SW 1271 (cell line): Measurements from ENCODE around the gene TBC1D2B.

Experiments used
- DNase-seq, 2 experiments: peaks; one replicate each; lab custom pipeline; 2025; lab: John Stamatoyannopoulos, UW

Gene TBC1D2B

DNA sequence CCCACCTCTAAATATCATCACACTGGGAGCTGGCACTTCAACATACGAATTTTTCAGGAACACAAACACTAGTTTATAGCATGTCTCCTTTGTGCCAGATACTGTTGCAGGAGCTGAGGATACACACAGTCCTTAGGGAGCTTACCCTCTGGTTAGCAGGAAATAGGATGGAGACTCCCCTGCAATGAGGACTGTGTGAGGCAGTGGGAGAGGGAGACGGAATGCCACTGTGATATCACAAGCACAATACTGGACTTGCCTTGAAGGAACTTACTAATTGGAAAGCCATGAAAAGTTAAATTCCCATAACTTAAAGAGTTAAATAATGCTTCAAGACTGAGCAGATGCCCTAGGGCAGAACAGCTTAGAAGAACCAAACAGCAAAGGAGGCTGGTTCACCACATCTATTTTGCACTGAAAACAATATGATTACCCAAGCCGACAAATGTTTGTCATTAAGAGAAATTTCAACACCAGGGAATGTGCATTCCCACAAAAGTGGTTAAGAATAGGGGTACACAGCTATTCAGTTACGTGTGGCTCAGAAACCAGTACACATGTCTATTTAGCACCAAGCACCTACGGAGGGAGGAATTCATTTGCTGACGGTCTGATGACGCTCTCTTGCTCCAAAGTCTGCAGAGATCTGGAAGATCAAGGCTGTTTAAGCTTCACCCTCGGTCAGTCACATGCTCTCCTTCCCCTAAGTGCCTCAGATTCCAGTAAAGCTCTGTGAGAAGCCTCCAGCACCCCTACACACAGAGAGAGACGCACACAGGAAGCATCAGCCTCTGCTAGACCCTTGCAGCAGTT is 5.2 kb downstream of the TBC1D2B start:
- DNase-seq: no peak

DNA sequence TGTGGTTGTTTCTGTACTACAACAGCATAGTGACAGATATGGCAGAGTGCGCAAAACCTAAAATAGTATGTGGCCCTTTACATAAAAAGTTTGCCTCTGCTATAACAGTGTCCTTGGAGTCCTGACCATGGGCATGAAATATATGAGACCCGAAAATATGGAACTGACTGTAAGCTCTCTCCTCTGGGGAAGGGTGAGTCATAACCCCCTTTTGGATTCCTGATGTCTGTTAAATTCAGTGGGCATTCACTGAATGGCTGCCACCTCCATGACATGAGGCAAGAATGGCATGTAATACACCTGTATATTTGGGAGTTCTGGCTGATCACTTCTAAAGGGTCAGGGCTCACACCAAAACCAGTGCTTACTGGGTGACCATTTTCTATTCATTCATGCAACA is 6.1 kb downstream of the TBC1D2B start:
- no peak for DNase-seq

DNA sequence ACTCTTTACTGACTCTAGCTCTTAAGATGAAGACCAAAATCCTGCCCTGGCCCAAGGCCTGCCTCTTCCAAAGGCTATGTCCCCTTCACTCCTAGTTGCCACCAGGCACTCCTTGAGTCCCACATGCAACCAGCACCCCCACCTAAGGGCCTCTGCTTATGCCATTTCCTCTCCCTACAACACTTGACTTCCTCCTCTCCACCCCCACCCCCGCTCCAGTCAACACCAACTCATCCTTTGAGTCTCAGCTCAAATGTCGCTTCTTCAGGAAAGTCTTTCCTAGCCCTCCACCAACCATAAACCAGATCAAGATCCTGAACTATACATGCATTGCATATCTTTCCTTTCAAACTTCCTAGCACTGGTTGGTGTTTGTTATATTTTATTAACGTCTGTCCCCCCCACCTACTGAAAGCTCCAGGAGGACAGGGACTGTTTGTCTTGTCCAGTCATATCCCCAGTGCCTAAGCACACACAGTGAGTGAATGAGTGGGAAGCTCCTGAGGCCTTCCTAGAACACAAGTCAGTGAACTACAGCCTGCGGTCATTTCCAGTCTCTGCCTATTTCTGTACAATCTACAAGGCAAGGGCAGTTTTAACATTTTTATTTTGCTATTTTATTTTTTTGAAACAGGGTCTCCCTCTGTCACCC is 7.3 kb downstream of the TBC1D2B start:
- no peak for DNase-seq

GRCh38 chr15:78069462-78070029 is 8.0 kb downstream of the TBC1D2B start:
- no peak for DNase-seq

GRCh38 chr15:78069052-78069414 is 8.5 kb downstream of the TBC1D2B start:
- DNase-seq: no peak

DNA sequence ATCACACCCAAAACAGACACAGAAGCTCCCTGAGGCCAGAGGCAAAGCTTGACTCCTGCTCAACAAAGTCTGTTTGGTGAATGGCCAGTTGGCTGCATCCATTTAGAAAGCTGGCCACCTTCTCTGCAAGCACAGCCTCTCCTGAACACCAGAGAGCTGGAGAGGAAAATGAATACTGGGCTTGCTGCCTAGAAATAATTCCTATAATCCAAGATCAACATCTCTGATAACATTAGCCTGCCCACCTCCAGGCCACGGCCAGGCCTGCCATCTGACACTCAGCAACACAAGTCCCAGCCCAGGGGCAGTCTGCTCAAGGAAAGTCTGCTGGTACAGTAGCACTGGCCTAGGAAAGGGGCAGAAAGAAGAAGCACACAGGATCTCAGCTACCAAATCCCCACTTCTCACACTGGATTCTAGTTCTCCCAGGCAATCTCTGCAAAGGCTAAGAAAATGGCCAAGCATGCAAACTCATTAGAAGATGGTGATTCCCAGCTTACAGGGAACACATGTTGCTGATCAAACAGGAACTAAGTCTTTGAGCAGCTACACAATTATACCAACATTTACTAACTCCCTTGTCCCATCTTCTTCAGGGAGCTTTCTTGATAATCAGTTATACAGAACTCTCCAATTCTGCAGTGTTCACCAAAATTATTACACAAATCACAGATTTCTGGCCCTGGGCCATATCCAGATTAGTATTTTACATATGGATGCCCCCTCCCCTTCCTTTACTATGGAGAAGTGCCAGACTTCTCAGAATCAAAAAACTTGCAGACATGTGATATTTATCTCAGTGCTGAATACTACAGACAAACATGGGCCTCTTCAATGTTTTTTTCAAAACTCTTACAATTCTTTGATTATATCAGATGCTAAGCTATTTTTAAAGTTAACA is 9.9 kb downstream of the TBC1D2B start:
- DNase-seq: no peak

DNA sequence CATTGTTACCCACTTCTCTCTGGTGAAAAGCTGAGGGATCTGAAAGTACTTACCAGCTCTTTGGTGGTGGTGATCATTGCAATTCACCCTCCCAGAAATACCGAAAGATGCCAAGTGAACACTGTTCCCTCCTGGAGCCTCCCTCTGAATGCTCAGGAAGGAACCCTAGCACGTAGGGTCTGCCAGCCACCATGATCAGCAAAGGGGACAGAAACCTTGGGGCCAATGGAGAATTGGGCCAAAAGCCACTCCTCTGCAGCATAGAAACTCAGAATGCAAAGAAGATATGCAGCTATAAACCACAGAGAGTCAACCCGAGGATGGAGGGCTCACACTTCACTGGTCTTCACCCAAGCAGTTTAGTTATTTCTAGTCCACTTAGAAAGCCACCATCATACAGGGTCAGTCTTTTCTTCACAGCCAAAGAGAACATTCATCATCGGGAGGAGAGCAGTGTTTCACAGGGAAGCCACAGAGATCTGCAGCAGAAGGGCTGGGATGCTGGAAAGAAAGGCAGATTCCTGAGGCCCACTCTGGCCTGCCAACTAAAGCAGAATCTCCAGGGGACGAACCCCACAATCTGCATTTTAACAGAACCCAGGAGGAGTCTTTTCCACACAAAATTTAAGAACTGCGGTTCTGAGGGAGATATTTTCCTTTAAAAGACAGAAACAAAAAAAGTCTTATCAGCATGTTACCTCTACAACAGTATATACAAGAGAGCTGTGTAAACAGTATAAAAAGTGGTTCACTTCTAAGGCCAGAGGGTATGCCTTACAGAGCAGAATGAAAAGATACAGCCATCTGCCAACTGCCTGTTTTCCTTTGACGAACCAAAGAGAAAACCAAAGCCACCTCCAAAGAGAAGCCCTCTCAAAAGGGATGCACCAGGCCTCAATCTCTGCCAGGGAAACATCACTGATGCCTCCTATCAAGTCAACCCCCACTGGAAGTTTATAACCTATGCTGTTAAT is 11.3 kb downstream of the TBC1D2B start:
- DNase-seq: no peak

DNA sequence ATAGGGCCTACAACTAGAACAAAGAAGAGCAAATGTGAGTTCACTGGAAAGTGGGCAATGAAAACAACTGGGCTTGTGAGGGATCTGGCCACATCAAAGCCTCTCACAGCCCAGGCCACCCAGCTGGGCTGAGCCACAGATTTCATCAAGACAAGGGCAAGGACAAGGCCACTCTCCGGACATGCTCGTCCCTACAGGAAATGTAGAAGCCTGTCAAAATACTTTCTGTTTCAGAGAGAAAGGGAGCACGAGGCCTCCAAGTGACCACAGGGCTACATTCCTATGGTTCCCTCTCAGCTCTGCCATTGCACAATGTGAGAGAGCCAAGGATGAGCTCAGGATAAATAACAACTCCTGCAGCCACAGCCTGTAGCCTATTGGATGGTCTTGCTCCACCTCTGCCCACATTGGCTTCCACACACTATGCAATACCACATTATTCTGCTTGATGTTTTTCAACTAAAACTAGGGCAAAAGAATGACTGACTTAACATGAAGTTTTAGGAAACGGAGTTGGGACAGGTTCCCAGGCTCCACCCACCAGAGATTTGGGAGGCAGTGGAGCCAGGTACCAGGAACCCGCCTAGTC is 12.1 kb downstream of the TBC1D2B start:
- peak; percentile 26 to 79 for DNase-seq

DNA sequence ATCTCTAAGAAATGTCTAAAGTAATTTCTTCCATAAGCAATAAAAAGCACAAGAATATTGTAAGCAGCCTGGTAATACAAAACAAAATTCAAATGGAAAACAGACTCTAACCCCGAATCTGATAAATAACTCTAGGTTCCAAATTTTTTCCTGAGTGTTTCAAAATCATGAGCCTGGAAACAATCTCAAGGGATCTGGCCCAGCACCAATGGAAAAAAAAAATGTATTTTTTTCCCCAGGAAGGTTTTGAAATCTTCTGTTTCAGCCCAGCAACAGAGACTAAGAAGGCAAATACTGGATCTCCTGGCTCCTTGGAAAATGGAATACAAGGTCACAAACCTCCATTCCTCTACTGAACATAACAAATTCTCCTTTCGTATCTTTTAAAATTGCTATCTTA is 13.0 kb downstream of the TBC1D2B start:
- no peak for DNase-seq

DNA sequence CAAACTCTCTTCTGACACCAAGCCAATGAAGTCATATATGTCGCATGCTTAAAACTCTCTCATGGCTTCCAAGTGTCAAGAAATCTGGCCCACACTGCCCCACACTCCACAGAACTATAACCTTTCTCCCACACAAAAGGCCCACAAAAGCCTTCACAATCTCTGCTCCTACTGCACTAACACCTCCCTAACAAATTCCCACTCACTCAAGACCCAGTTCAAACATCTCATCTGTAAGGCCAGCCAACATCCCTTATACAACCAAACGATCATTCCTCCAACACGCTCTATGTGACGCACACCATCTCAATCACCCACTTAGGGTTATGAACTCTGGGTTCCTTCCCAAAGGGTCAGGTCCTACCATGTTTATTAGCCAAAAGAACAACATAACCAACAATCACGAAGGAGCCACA is 13.5 kb downstream of the TBC1D2B start:
- DNase-seq: no peak

DNA sequence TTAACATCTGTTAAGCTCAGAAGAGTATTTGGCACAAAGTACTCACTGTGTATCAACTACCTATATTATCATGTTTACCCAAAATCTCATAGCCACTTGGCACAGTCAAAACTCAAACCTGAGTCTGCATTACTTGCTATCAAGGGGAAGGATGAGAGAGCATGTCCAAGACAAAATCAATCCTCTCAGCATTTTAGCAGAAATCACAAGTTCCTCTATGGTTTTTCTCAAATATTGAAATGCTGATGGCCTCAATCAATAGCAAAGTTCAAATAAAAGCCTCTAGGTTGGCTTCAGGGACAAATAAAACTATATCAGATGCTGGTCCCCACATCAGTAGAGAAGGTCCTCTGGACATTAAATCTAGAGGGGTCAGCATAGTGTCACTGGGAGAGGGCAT is 14.3 kb downstream of the TBC1D2B start:
- no peak for DNase-seq

DNA sequence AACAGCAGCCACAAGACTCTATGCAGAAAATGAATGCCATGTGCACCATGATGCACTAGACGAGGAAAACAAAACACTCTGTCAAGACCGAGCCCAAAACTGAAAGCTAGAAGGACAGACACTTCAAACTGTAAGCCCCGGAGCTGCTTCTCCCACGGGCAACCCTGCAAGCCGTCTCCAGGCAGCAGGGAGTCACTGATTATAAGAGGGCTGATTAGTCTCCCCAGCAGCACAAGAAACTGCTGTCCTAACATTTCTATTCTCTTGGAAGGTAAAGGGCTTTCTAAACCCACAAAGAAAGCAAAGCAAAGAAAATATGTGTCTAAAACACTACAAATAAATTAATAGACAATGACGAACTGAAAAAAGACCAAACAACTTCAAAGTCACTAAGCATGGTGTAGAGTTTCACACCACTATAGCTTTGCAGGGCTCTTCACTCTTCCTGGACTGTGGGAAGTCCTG is 15.5 kb downstream of the TBC1D2B start:
- no peak for DNase-seq

DNA sequence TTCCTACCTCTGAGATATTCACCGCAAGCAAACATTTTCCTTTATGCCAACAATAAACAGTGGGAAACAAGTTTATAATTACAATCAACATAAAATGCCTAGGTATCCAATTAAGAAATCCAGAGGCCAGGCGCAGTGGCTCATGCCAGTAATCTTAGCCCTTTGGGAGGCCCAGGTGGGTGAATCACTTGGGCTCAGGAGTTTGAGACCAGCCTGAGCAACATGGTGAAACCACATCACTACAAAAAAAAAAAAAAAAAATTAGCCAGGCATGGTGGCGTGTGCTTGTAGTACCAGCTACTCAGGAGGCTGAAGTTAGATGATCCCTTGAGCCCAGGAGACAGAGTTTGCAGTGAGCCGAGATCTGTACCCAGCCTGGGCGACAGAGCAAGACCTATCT is 17.3 kb downstream of the TBC1D2B start:
- no peak for DNase-seq

GRCh38 chr15:78059110-78059839 is 18.2 kb downstream of the TBC1D2B start:
- no peak for DNase-seq

DNA sequence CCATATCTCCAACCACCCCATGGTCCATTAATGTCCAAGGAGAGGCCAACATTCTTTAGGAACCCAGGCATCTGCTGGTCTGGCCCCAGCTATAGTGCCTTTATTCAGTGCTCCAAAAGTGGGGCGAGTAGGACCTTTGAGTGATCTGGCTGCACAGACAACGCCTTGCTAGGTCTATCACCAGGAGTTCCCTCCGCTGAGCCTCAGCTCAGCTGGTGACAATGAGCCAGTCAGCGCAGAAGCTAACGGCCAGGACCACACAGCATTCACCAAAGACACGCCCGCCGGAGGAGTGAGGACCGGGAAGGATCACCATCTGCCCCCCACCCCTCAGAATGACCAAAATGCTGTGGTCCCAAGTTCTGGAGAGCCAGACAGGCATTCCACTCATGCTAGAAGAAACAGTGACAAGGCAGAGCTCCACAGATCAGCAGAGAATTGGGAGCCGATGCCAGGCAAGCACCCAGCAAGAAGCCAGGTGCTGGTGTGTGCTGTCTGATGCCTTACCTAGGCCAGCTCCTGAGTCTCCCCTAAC is 19.0 kb downstream of the TBC1D2B start:
- no peak for DNase-seq

DNA sequence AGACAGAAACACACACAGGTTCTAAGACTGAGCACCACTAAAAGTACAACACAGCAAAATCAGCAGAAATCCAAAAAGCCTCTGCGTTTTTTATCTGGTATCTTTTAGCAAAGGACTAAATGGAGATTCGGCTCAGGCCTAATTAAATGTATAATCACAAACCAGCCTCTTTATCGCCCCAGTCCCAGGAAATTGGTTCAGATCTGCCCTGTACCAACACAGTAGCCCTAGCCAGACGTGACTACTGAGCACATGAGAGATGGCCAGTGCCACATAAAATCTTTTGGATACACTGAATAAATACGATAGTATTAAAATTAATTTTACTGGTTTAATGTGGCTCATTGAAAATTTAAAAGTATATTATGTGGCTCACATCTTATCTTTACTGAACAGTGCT is 19.7 kb downstream of the TBC1D2B start:
- no peak for DNase-seq

DNA sequence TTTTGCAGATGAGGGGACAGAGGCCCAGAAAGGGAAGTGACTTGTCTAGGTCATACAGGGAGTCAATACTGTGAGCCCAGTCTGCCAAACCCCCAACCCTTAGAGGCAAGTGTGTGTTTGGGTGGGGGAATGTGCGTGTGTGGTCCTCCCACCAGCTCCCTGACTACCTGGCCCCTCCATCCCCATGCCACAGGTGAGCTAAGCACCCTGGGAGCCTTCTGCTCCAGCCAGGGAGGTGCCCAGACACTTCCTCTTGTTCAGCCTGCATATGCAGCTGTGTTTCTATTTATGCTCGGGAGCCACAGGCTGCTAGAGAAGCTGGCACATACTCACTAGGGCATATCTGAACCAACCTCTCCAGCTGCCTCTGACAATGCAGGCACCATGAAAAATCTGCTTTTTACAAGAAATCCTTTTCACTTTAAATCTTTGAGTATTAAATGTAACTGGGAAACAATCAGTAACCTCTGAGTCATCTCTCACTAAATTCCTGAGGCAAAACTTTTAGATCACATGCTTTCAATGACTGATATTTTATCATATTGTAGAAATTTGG is 20.7 kb downstream of the TBC1D2B start:
- no peak for DNase-seq

DNA sequence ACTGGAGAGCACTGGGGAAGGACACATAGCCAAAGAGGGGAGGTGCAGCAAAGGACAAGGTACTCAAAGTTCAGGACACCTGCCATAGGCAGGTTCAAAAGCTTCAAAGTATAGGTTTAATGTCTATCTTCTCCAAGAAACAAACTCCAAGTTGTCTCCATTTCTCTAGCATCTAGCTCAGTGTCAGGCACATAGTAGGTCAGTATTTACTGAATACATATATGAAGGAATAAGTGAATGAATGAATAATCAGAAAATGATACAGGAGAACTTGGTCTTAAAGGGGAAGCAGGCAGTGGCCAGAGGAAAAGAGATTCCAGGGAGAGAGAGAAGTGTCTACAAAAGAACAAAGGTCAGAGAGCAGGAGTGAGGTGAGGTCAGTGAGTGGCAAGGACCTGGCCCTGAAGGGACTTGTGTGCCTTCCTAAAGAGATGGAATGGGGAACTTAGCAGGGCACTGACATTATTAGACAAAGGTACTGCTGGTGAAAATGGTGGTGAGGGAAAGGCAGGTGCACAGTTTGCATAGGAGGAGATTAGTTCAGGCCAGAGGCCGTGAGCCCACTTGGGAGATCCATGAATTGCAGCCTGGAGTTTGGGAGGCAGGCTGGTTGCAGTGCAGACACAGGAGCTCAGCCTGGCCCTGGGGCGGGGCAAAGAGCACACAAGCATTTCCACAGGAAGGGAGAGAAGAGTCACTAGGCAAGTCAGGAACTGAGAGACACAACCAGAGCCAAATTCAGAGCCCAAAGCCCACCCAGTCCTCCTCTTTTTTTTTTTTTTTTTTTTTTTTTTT is 21.4 kb downstream of the TBC1D2B start:
- peak in 1 of 2 experiments; percentile 22 for DNase-seq
